ENCODE results near the gene MAN1C1.

MAN1C1 gene

DNA sequence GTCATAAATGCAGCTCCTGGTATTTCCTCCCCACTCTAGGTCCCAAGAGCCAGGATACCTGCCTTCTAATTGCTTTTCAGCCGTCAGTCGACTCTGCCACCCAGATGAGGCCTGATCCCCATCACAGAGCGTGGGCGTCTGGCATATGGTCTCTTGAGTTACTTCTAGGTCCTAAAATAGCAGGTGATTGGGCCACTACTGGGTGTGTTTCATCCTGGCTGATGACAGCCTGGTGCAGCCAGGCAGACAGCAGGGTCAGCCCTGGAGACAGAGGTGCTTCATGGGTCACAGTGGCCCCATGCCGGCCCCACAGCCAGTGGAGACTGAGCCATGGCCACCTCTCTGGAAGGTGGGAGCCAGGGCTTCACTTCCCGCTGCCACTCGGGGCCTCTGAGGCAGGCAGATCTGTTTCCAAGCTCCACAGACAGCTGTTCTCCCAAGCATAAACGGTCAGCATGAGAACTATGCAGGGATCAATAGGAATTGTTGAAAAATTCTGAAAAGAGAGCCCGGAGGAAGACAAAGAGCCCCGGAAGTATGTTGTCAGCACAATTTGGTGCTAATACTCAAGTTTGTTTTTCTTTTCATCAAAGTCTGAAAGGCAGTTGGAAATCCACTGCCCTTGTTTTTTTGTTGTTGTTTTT is 83.0 kb downstream of the MAN1C1 start:
- DNase-seq (ENCODE audit: low read depth) = no peak
- no peak overlapping the region for H3K4me3 ChIP-seq (ENCODE audit: low read depth, low read length)
- no peak for TF ChIP-seq POLR2A (IDR thresholded peaks at IDR 0.05; ENCODE audit: extremely low read depth, insufficient read length)
- TF ChIP-seq, protein P1, sequence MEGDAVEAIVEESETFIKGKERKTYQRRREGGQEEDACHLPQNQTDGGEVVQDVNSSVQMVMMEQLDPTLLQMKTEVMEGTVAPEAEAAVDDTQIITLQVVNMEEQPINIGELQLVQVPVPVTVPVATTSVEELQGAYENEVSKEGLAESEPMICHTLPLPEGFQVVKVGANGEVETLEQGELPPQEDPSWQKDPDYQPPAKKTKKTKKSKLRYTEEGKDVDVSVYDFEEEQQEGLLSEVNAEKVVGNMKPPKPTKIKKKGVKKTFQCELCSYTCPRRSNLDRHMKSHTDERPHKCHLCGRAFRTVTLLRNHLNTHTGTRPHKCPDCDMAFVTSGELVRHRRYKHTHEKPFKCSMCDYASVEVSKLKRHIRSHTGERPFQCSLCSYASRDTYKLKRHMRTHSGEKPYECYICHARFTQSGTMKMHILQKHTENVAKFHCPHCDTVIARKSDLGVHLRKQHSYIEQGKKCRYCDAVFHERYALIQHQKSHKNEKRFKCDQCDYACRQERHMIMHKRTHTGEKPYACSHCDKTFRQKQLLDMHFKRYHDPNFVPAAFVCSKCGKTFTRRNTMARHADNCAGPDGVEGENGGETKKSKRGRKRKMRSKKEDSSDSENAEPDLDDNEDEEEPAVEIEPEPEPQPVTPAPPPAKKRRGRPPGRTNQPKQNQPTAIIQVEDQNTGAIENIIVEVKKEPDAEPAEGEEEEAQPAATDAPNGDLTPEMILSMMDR (IDR thresholded peaks at IDR 0.05; ENCODE audit: low read depth, low read length) = no peak
- TF ChIP-seq MYC (IDR thresholded peaks at IDR 0.05; ENCODE audit: low read depth, low read length) = no peak
- TF ChIP-seq, protein P2, sequence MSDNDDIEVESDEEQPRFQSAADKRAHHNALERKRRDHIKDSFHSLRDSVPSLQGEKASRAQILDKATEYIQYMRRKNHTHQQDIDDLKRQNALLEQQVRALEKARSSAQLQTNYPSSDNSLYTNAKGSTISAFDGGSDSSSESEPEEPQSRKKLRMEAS (IDR thresholded peaks at IDR 0.05; ENCODE audit: low read depth, low read length) = no peak

DNA sequence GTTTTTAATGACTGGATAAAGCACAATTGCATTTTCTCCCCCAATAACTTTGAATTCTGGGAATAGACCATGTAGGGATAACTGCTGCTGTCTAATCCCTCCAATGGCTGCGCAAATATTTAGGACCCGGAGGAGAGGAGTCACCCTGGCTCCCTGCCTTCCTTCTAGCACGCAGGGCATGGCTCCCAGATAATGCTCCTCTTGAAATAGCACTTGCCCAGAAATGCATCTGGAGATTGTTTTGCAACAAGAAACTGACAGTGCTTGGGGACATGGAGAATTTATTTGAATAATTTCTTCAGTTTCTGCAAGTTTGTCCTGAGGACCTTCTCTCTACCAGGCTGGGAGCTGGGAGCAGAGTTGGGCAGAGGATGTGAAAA is 83.5 kb downstream of the MAN1C1 start:
- TF ChIP-seq, protein P1 (IDR thresholded peaks at IDR 0.05; ENCODE audit: low read depth, low read length) = no peak
- no peak for DNase-seq (ENCODE audit: low read depth)

DNA sequence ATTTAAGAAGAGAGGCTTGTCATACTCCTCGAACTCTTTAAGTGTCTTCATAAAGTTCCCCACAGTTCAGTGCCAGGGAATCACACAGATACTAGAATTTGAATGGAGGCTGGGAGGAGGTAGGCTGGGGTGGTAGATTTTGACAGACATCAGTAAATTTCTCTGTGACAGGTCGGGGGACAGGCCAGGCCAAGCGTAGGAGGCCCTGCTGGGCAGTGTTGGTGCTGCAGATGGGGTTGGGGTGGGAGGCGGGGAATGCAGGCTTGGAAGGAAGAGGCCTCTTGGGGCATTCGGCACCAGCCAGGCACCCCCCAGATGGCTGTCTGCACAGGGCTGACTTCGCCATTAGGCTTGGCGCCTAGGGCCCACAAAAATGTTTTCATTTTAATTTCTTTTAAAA is 84.0 kb downstream of the MAN1C1 start:
- no peak for TF ChIP-seq MYC (IDR thresholded peaks at IDR 0.05; ENCODE audit: low read depth, low read length)
- TF ChIP-seq, protein P2 (IDR thresholded peaks at IDR 0.05; ENCODE audit: low read depth, low read length) = no peak
- TF ChIP-seq, protein P1 (IDR thresholded peaks at IDR 0.05; ENCODE audit: low read depth, low read length) = no peak
- TF ChIP-seq POLR2A (IDR thresholded peaks at IDR 0.05; ENCODE audit: extremely low read depth, insufficient read length) = no peak
- no peak overlapping the region for H3K4me3 ChIP-seq (ENCODE audit: low read depth, low read length)
- no peak for DNase-seq (ENCODE audit: low read depth)

More for the DNA sequence above, 83.5 kb downstream of the MAN1C1 start:
- H3K4me3 ChIP-seq (ENCODE audit: low read depth, low read length) = no peak overlapping the region

DNA sequence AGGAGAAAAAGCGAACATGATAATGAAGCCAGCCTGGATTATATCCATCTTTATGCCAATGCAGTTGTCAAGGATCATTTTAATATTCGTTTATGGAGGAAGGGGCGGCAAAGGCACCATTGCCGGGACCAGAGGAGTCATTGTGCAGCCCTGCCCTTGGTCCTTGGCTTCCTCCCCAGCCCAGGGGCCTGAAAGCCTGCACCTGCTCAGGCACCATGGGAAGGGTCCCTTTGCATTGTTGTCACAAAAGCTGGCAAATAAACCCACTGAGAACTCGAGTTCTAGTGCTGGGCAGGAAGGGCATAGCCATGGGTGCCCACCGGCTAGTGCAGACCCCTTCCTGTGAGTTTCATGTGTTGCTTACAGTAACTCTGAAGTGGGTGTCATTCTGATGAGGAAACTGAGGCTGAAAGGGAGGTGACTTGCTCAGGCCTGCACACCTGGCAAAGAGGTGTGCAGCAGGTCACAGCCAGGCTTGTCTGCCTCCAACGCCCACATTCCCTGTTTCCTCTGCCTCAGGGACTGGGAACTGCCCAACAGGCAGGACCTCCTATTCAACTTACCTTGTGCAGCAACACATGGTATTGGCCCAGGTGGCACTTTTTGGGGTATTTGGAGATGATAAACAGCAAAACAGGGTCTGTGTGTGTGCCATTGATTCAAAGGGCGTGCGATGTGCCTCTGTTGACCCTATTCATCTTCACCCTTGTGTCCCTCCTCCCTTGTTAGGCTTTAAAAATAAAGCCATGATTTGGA is 84.6 kb downstream of the MAN1C1 start:
- H3K4me3 ChIP-seq (ENCODE audit: low read depth, low read length) = no peak overlapping the region
- no peak for DNase-seq (ENCODE audit: low read depth)
- TF ChIP-seq, protein P1 (IDR thresholded peaks at IDR 0.05; ENCODE audit: low read depth, low read length) = no peak
- TF ChIP-seq MYC (IDR thresholded peaks at IDR 0.05; ENCODE audit: low read depth, low read length) = no peak
- TF ChIP-seq, protein P2 (IDR thresholded peaks at IDR 0.05; ENCODE audit: low read depth, low read length) = no peak
- TF ChIP-seq POLR2A (IDR thresholded peaks at IDR 0.05; ENCODE audit: extremely low read depth, insufficient read length) = no peak

DNA sequence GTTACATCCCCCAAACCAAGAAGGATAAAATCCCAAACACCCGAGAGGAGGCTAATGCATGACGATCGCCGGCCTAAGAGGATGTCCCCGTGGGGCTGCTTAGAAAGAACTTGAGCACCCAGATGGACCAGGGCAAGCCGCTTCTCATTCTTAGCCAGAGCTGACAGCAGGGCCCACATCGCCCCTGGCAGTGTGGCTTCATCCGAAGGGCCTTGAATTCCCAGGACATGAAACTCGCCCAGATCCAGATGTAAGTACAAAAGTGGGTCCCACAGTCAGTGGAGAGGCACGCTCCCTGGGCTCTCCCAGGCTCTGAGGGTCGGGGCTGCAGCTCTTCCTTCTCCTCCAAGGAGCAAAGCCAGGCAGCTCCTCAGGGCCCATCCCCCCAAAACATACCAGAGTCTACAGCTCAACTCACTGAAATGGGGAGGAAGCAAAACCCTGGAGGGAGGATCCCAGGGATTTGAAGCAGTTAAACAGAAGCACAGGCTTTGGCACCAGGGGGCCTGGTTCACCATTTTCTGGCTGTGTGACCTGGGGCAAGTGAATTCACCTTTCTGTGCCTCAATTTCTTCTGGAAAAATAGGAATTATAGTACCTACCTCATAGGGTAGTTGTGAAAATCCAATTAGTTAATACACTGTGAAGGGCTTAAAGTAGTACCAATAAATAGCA is 85.6 kb downstream of the MAN1C1 start:
- TF ChIP-seq MYC (IDR thresholded peaks at IDR 0.05; ENCODE audit: low read depth, low read length) (no peak), POLR2A (IDR thresholded peaks at IDR 0.05; ENCODE audit: extremely low read depth, insufficient read length) (no peak)
- TF ChIP-seq, protein P2 (IDR thresholded peaks at IDR 0.05; ENCODE audit: low read depth, low read length) = no peak
- TF ChIP-seq, protein P1 (IDR thresholded peaks at IDR 0.05; ENCODE audit: low read depth, low read length) = no peak
- no peak for DNase-seq (ENCODE audit: low read depth)
- no peak overlapping the region for H3K4me3 ChIP-seq (ENCODE audit: low read depth, low read length)

Measured in NB4 (cell line).